H1 (cell line): ENCODE data around the gene KMT2A. TPM values are rescaled to one million over a fixed set of nuclear protein-coding genes. Genes with fewer than 3 reads are reported as not detected.

ENCODE experiments used
- CTCF ChIA-PET: fragments of 300-600 bp; sonication (Branson Sonifier 250); formaldehyde crosslinking; loops from one replicate; lab custom pipeline; 2021; ENCODE audit not compliant: partially characterized antibody; lab: Charles Lee
- POLR2A ChIA-PET: fragments of 300-600 bp; sonication (Branson Sonifier 250); formaldehyde crosslinking; loops from one replicate; lab custom pipeline; 2021; ENCODE audit warnings: inconsistent platforms; ENCODE audit not compliant: partially characterized antibody; lab: Charles Lee
- DNase-seq, 2 experiments: peaks; one replicate each; pipeline versions ENCODE4 v3.0.0 to v3.0.0-alpha.2; 2010 to 2022; ENCODE audit warnings: low spot score in 2 of 2, low read depth in 1 of 2, mixed read lengths in 1 of 2
- FAIRE-seq: peaks from 2 replicates; lab custom pipeline; 2011; peaks lifted over from hg19 to GRCh38; lab: Jason Lieb, UNC
- H2AFZ ChIP-seq: 2 replicates; pipeline ENCODE4 v1.8.1; 2012; ENCODE audit warnings: low read length, inconsistent platforms
- H2AK5ac ChIP-seq: 2 replicates; pipeline ENCODE4 v1.6.1; 2013; ENCODE audit warnings: low read depth, low read length
- H2BK120ac ChIP-seq: replicated peaks from 2 replicates; pipeline ENCODE3; 2013; ENCODE audit warnings: low read depth, low read length, inconsistent platforms
- H2BK12ac ChIP-seq: 2 replicates; pipeline ENCODE4 v1.6.1; 2013; ENCODE audit warnings: low read depth, low read length
- H2BK15ac ChIP-seq: 2 replicates; pipeline ENCODE4 v1.6.1; 2013; ENCODE audit warnings: low read length
- H2BK20ac ChIP-seq: 2 replicates; pipeline ENCODE4 v1.6.1; 2013; ENCODE audit warnings: low read length
- H2BK5ac ChIP-seq: 2 replicates; pipeline ENCODE4 v1.6.1; 2013; ENCODE audit warnings: low read depth, low read length
- H3K14ac ChIP-seq: 2 replicates; pipeline ENCODE4 v1.6.1; 2013; ENCODE audit warnings: inconsistent platforms; ENCODE audit not compliant: insufficient read length
- H3K18ac ChIP-seq: 2 replicates; pipeline ENCODE4 v1.6.1; 2013; ENCODE audit warnings: low read length; ENCODE audit errors: extremely low read depth
- H3K23ac ChIP-seq: 2 replicates; pipeline ENCODE4 v1.6.1; 2013; ENCODE audit warnings: inconsistent platforms; ENCODE audit not compliant: insufficient read length
- H3K23me2 ChIP-seq: 2 replicates; pipeline ENCODE4 v1.6.1; 2013; ENCODE audit warnings: low read depth, low read length
- H3K27ac ChIP-seq: 2 replicates; pipeline ENCODE4 v1.6.1; 2011; ENCODE audit warnings: low read depth, low read length, inconsistent platforms
- H3K27me3 ChIP-seq, 4 experiments: replicated peaks in 1 of 4; 1 replicate in 1 of 4; 2 replicates in 3 of 4; pipeline versions ENCODE4 v1.6.1 to v1.8.1; 2011 to 2013; ENCODE audit warnings: low read length in 3 of 4, mild to moderate bottlenecking in 3 of 4, inconsistent platforms in 2 of 4, mixed read lengths in 2 of 4, moderate library complexity in 1 of 4; ENCODE audit not compliant: control insufficient read depth in 3 of 4, insufficient read depth in 3 of 4; ENCODE audit errors: extremely low read depth in 1 of 4
- H3K36me3 ChIP-seq, 4 experiments: 2 replicates each; pipeline versions ENCODE4 v1.6.1 to v1.8.1; 2011 to 2013; ENCODE audit warnings: mild to moderate bottlenecking in 4 of 4, low read length in 3 of 4, moderate library complexity in 2 of 4, control low read depth in 1 of 4, inconsistent platforms in 1 of 4; ENCODE audit not compliant: insufficient read depth in 4 of 4, control insufficient read depth in 2 of 4
- H3K4ac ChIP-seq: replicated peaks from 2 replicates; pipeline ENCODE3; 2013; ENCODE audit warnings: low read length, low read depth, mixed read lengths, inconsistent platforms; ENCODE audit not compliant: insufficient read length
- H3K4me1 ChIP-seq, 4 experiments: replicated peaks in 1 of 4; 1 replicate in 1 of 4; 2 replicates in 3 of 4; pipeline versions ENCODE4 v1.6.1 to v1.8.1; 2011 to 2013; ENCODE audit warnings: low read length in 3 of 4, inconsistent platforms in 2 of 4, mixed read lengths in 1 of 4; ENCODE audit not compliant: insufficient read depth in 4 of 4, control insufficient read depth in 3 of 4
- H3K4me2 ChIP-seq, 2 experiments: 2 replicates each; pipeline versions ENCODE4 v1.6.1 to v1.8.1; 2011 to 2013; ENCODE audit warnings: low read depth in 2 of 2, low read length in 2 of 2, control low read depth in 1 of 2, inconsistent platforms in 1 of 2, mild to moderate bottlenecking in 1 of 2; ENCODE audit not compliant: insufficient read depth in 1 of 2
- H3K4me3 ChIP-seq, 4 experiments: fragments of 200-600, 300-600 bp in 1 of 4; sonication (generic), shearing (Covaris generic), sonication (Bioruptor Twin) in 1 of 4; 2 replicates each; pipeline versions ENCODE4 v1.5.1 to v1.8.1; 2011 to 2016; ENCODE audit warnings: low read length in 4 of 4, low read depth in 3 of 4, control low read depth in 2 of 4, inconsistent platforms in 2 of 4, mild to moderate bottlenecking in 2 of 4, mixed read lengths in 1 of 4, moderate library complexity in 1 of 4; ENCODE audit not compliant: insufficient read depth in 2 of 4; ENCODE audit errors: extremely low read depth in 1 of 4
- H3K56ac ChIP-seq: replicated peaks from 2 replicates; pipeline ENCODE3; 2013; ENCODE audit warnings: low read depth, mild to moderate bottlenecking, mixed read lengths, low read length, inconsistent platforms; ENCODE audit not compliant: insufficient read length
- H3K79me1 ChIP-seq: 2 replicates; pipeline ENCODE4 v1.6.1; 2013; ENCODE audit warnings: low read depth, low read length, control low read depth
- H3K79me2 ChIP-seq, 2 experiments: 2 replicates each; pipeline versions ENCODE4 v1.6.1 to v1.8.1; 2012 to 2013; ENCODE audit warnings: low read length in 2 of 2, mild to moderate bottlenecking in 2 of 2, inconsistent platforms in 1 of 2; ENCODE audit not compliant: insufficient read depth in 2 of 2, control insufficient read depth in 1 of 2
- H3K9ac ChIP-seq, 4 experiments: replicated peaks in 1 of 4; 1 replicate in 1 of 4; 2 replicates in 3 of 4; pipeline versions ENCODE4 v1.6.1 to v1.8.1; 2011 to 2013; ENCODE audit warnings: low read depth in 3 of 4, low read length in 3 of 4, control low read depth in 2 of 4, mild to moderate bottlenecking in 2 of 4, moderate library complexity in 2 of 4, inconsistent platforms in 1 of 4; ENCODE audit errors: extremely low read depth in 1 of 4
- H3K9me3 ChIP-seq, 2 experiments: 2 replicates each; pipeline versions ENCODE4 v1.6.1 to v1.8.1; 2012 to 2013; ENCODE audit warnings: mild to moderate bottlenecking in 2 of 2, moderate library complexity in 2 of 2, control low read depth in 1 of 2, inconsistent platforms in 1 of 2, low read depth in 1 of 2, low read length in 1 of 2, mixed read lengths in 1 of 2; ENCODE audit not compliant: insufficient read depth in 2 of 2
- H4K20me1 ChIP-seq, 2 experiments: replicated peaks in 1 of 2; 2 replicates each; pipeline versions ENCODE3 to v1.8.1; 2011 to 2013; ENCODE audit warnings: inconsistent platforms in 2 of 2, low read length in 2 of 2, mild to moderate bottlenecking in 1 of 2; ENCODE audit not compliant: insufficient read depth in 2 of 2, control insufficient read depth in 1 of 2
- H4K5ac ChIP-seq: 2 replicates; pipeline ENCODE4 v1.6.1; 2013; ENCODE audit warnings: low read length, low read depth, mixed read lengths, inconsistent platforms; ENCODE audit not compliant: insufficient read length
- H4K8ac ChIP-seq: 2 replicates; pipeline ENCODE4 v1.8.0; 2013; ENCODE audit warnings: mild to moderate bottlenecking, moderate library complexity, low read length, inconsistent platforms; ENCODE audit not compliant: insufficient read depth; ENCODE audit errors: extremely low read depth
- H4K91ac ChIP-seq: replicated peaks from 2 replicates; pipeline ENCODE3; 2013; ENCODE audit warnings: low read length, mixed read lengths, inconsistent platforms; ENCODE audit not compliant: insufficient read length
- ASH2L ChIP-seq: fragments of 200-600, 300-600 bp; sonication (generic); IDR thresholded peaks from one replicate; pipeline ENCODE4 v1.7.1; 2017; ENCODE audit warnings: low read length
- BACH1 ChIP-seq: IDR thresholded peaks from 2 replicates; pipeline ENCODE4 v1.6.1; 2012; ENCODE audit warnings: low read length, improper control_type of control experiment
- BCL11A ChIP-seq, 2 experiments: IDR thresholded peaks; one replicate each; pipeline ENCODE4 v1.6.1; 2011; ENCODE audit warnings: low read depth in 2 of 2, low read length in 2 of 2, mild to moderate bottlenecking in 2 of 2
- CBX5 ChIP-seq: fragments of 300-800, 300-1000 bp; sonication (generic); IDR thresholded peaks from 2 replicates; pipeline ENCODE4 v1.7.1; 2016; ENCODE audit warnings: antibody characterized with exemption, low read length, low read depth
- CHD2 ChIP-seq: IDR thresholded peaks from 2 replicates; pipeline ENCODE4 v1.6.1; 2012; ENCODE audit warnings: low read length, improper control_type of control experiment
- EGR1 ChIP-seq: IDR thresholded peaks from 2 replicates; pipeline ENCODE4 v1.6.1; 2011; ENCODE audit warnings: low read depth, low read length, borderline replicate concordance
- GABPA ChIP-seq: IDR thresholded peaks from 2 replicates; pipeline ENCODE4 v1.6.1; 2011; ENCODE audit warnings: mild to moderate bottlenecking, low read length, moderate library complexity, borderline replicate concordance; ENCODE audit not compliant: insufficient read depth
- GTF2F1 ChIP-seq: IDR thresholded peaks from 2 replicates; pipeline ENCODE4 v1.6.1; 2012; ENCODE audit warnings: low read depth, low read length, improper control_type of control experiment, borderline replicate concordance
- NANOG ChIP-seq: IDR thresholded peaks from 2 replicates; pipeline ENCODE4 v1.6.1; 2011; ENCODE audit warnings: low read length, low read depth, mild to moderate bottlenecking, inconsistent platforms; ENCODE audit not compliant: insufficient read depth, poor library complexity, severe bottlenecking
- PHF8 ChIP-seq: fragments of 200-600 bp; sonication (generic); conservative IDR thresholded peaks from 2 replicates; pipeline ENCODE4 v1.7.1; 2012; ENCODE audit warnings: low read depth, mild to moderate bottlenecking, inconsistent platforms, low read length, moderate library complexity
- RBBP5 ChIP-seq: IDR thresholded peaks from 2 replicates; pipeline ENCODE4 v1.7.1; 2012; ENCODE audit warnings: low read depth, mild to moderate bottlenecking, inconsistent platforms, low read length, moderate library complexity, borderline replicate concordance
- RXRA ChIP-seq: IDR thresholded peaks from 2 replicates; pipeline ENCODE4 v1.6.1; 2011; ENCODE audit warnings: low read depth, mild to moderate bottlenecking, low read length, moderate library complexity; ENCODE audit not compliant: insufficient read depth
- SUZ12 ChIP-seq: fragments of 200-600 bp; sonication (generic); IDR thresholded peaks from 2 replicates; pipeline ENCODE4 v1.6.1; 2012; ENCODE audit warnings: mild to moderate bottlenecking, inconsistent platforms, low read length, moderate library complexity, mixed read lengths
- TBP ChIP-seq: IDR thresholded peaks from 2 replicates; pipeline ENCODE4 v1.6.1; 2011; ENCODE audit warnings: low read depth, low read length, improper control_type of control experiment
- ZNF274 ChIP-seq: IDR thresholded peaks from 2 replicates; pipeline ENCODE4 v1.7.0; 2012; ENCODE audit warnings: low read length, borderline replicate concordance; ENCODE audit errors: extremely low read depth
- WGBS, 2 experiments: shearing (Covaris generic) in 1 of 2; methylation state at CpG; one replicate each; pipeline versions ENCODE4 v1.1.6 to v1.1.7; 2013 to 2015; ENCODE audit warnings: low lambda C conversion rate in 2 of 2, mixed read lengths in 2 of 2, inconsistent platforms in 1 of 2, low coverage in 1 of 2, missing lambda C conversion rate in 1 of 2; ENCODE audit not compliant: insufficient replicate concordance in 2 of 2, insufficient coverage in 1 of 2, insufficient read length in 1 of 2; ENCODE audit errors: extremely low coverage in 1 of 2, missing lambda C conversion rate in 1 of 2; 5-methylcytosine and 5-hydroxymethylcytosine counted together
- polyA plus RNA-seq, 7 experiments: library from polyadenylated mRNA; depleted of rRNA in 3 of 7; stranded (reverse) in 5 of 7; unstranded in 2 of 7; fragments of >200 nt in 5 of 7; fragments of 200-250 nt in 2 of 7; gene quantifications; 1 replicate in 5 of 7; 2 replicates in 1 of 7; 4 replicates in 1 of 7; pipeline versions ENCODE4 v1.2.1 to v1.2.3, GENCODE V29; 2011 to 2013; ENCODE audit warnings: missing spikeins in 2 of 7, mixed read lengths in 2 of 7
- total RNA-seq: library from RNA; stranded (reverse); fragmentation: NEBNext Ultra II Directional; extraction: Animal tissue kit (Norgen Biotek cat#: 25700); gene quantifications from 2 replicates; pipeline ENCODE4 v1.2.1, GENCODE V29; 2021

Gene KMT2A
- total and polyA plus RNA-seq, 2 of the 8 experiments (the other 6 are each of a cell fraction or from before 2014, with no cell fraction given), result 35.9 to 62.1 TPM

DNA sequence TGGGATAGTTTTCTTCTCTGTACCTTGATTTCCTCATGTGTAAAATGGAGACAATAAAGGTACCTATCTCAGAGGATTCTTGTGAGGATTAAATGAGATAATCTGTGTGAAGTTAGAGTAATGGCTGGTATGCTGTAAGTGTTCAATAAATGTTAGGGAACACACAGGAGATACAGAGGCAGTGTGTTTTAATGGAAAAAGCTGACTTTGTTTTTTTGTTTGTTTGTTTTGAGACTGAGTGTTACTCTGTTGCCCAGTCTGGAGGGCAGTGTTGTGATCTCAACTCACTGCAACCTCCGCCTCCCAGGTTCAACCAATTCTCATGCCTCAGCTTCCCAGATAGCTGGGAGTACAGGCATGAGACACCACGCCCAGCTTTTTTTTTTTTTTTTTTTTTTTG is 133.4 kb downstream of the KMT2A start:
- Histone ChIP-seq H2BK20ac (no peak overlapping the region), H2AK5ac (no peak overlapping the region), H3K23me2 (peaks cover 11% of the 10 kb centered on the region; the same call in 1 of the 2 replicates), H4K91ac (no peak overlapping the region), H2AFZ (no peak overlapping the region), H2BK5ac (no peak overlapping the region), H2BK15ac (no peak overlapping the region), H3K4me3 (no peak overlapping the region), H3K14ac (no peak overlapping the region), H3K23ac (no peak overlapping the region), H3K79me1 (no peaks in the 10 kb centered on the region), H3K4me1 (peaks cover 0 to 6% (median 0%) of the 10 kb centered on the region in 4 experiments; a peak in 1 of 7 replicates), H3K27me3 (no peaks in the 10 kb centered on the region), H4K5ac (no peak overlapping the region), H3K9ac (no peak overlapping the region), H4K20me1 (peaks cover 5% of the 10 kb centered on the region in 2 experiments), H3K4ac (no peak overlapping the region), H3K9me3 (no peaks in the 10 kb centered on the region), H4K8ac (no peak overlapping the region), H3K18ac (no peak overlapping the region), H3K4me2 (no peak overlapping the region), H3K36me3 (no peaks in the 10 kb centered on the region), H2BK120ac (no peak overlapping the region), H3K79me2 (peaks cover 11 to 23% of the 10 kb centered on the region in 2 experiments), H3K27ac (no peak overlapping the region), H2BK12ac (no peak overlapping the region), H3K56ac (no peak overlapping the region)
- ChIA-PET CTCF (interaction anchor here (0.6 to 2.6 kb wide), 5 partner anchors 41 to 723 kb away, joined by 3 to 7 read pairs (median 3); partner anchors contain the start of gene TTC36), POLR2A (no interaction called here)
- DNase-seq (no peak), FAIRE-seq (no peak)
- WGBS, 2 experiments, result 80% methylated on average over 2 of the region's 2 CpGs; no CpG with 5 or more reads in 1 of the 2 experiments
- TF ChIP-seq RXRA, result no peak
- no peak for TF ChIP-seq CBX5
- TF ChIP-seq BACH1, result no peak
- TF ChIP-seq EGR1, result no peak
- no peak for TF ChIP-seq PHF8
- TF ChIP-seq CHD2, result no peak
- no peak for TF ChIP-seq TBP
- TF ChIP-seq GABPA, result no peak
- TF ChIP-seq GTF2F1, result no peak
- TF ChIP-seq RBBP5, result no peak
- no peak for TF ChIP-seq BCL11A (IDR thresholded peaks at IDR 0.05; ENCODE audit: low read depth in 2 of 2, low read length in 2 of 2)
- no peak for TF ChIP-seq SUZ12
- TF ChIP-seq ASH2L, result no peak
- TF ChIP-seq ZNF274, result no peak
- TF ChIP-seq NANOG, result no peak
